WI38 (cell line): ENCODE data around the gene PDZD7.

Experiments used
- H3K4me3 ChIP-seq: 2 replicates; pipeline ENCODE4 v1.5.1; 2011; ENCODE audit warnings: low read depth, mild to moderate bottlenecking, control low read depth, low read length
- TF ChIP-seq, protein P1 (sequence below): IDR thresholded peaks from 2 replicates; pipeline ENCODE4 v1.5.1; 2012; ENCODE audit warnings: low read depth, mild to moderate bottlenecking, control low read depth, low read length

The PDZD7 gene

GRCh38 chr10:100998991-100999741 is 31.8 kb downstream of the PDZD7 start:
- TF ChIP-seq, protein P1, sequence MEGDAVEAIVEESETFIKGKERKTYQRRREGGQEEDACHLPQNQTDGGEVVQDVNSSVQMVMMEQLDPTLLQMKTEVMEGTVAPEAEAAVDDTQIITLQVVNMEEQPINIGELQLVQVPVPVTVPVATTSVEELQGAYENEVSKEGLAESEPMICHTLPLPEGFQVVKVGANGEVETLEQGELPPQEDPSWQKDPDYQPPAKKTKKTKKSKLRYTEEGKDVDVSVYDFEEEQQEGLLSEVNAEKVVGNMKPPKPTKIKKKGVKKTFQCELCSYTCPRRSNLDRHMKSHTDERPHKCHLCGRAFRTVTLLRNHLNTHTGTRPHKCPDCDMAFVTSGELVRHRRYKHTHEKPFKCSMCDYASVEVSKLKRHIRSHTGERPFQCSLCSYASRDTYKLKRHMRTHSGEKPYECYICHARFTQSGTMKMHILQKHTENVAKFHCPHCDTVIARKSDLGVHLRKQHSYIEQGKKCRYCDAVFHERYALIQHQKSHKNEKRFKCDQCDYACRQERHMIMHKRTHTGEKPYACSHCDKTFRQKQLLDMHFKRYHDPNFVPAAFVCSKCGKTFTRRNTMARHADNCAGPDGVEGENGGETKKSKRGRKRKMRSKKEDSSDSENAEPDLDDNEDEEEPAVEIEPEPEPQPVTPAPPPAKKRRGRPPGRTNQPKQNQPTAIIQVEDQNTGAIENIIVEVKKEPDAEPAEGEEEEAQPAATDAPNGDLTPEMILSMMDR: peak; percentile 81

GRCh38 chr10:100998183-100998990 is 32.5 kb downstream of the PDZD7 start:
- peak overlapping the region; percentile 91 for H3K4me3 ChIP-seq
- TF ChIP-seq, protein P1: no peak

More at GRCh38 chr10:100998991-100999741, 31.8 kb downstream of the PDZD7 start:
- peak overlapping the region; percentile 91 for H3K4me3 ChIP-seq

GRCh38 chr10:100997360-100998182 is 33.4 kb downstream of the PDZD7 start:
- peak overlapping the region; percentile 91 for H3K4me3 ChIP-seq
- TF ChIP-seq, protein P1: peak; percentile 79

DNA sequence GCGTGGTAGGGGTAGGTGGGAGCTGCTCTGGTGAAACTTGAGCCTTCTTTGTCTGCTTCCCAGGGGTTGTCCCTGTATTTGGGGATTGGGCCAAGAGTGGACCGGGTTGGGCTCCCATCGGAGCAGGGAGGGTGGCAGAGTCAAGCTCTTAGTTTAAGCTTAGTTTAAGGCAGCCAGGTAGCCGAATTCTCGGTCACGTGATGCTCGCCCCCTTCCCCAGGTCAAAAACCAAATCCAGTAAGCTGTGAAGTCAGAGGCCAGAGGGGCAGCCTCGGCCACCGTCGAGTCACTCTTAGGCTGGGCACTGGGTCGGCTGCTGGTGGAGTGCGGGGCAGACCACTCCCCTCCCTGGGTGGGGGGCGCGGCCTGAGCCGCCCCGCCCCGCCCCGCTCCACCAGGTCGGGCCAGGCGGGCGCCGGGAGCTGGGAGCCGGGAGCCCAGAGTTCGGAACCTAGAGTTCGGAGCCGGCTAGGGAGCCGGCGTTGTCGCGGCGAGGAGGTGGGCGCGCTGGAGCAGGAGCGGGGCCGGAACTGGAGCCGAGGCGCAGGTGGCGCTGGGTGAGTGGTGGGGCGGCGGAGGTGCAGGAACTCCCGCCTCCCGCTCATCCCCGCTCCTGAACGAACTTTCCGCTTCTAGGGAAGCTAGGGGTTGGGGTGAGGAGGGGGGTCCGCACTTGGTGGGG is 34.1 kb downstream of the PDZD7 start:
- TF ChIP-seq, protein P1: no peak
- H3K4me3 ChIP-seq: peak overlapping the region; percentile 91

DNA sequence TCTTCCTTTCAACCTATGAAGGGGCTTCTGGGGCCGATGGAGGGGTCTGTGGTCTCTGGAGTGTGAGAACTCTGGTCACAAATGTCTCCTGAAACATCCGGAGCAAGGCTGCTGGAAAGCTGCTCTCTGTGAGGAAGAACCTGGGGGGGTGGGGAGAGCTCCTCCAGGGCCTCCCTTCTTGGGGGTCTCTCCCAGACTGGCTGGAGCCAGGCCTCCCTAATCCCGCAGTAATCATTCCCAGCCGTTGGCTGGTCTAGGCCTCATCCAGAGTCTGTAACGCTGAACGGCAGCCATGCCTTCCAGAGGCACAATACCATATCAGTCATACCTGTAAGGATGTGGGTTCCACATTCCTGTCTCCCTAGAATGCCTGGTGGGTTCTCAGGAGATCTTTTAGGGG is 35.7 kb downstream of the PDZD7 start:
- TF ChIP-seq, protein P1: no peak
- no peak overlapping the region for H3K4me3 ChIP-seq

GRCh38 chr10:100993986-100994708 is 36.8 kb downstream of the PDZD7 start:
- no peak overlapping the region for H3K4me3 ChIP-seq
- TF ChIP-seq, protein P1: peak; percentile 57
